ENCODE data around the gene ALCAM. TPM values are rescaled to one million over a fixed set of nuclear protein-coding genes. Genes with fewer than 3 reads are reported as not detected.

ALCAM gene
- total RNA-seq, 3 donors from 2014 or later = 8.7 to 11.1 (median 10.7) TPM

DNA sequence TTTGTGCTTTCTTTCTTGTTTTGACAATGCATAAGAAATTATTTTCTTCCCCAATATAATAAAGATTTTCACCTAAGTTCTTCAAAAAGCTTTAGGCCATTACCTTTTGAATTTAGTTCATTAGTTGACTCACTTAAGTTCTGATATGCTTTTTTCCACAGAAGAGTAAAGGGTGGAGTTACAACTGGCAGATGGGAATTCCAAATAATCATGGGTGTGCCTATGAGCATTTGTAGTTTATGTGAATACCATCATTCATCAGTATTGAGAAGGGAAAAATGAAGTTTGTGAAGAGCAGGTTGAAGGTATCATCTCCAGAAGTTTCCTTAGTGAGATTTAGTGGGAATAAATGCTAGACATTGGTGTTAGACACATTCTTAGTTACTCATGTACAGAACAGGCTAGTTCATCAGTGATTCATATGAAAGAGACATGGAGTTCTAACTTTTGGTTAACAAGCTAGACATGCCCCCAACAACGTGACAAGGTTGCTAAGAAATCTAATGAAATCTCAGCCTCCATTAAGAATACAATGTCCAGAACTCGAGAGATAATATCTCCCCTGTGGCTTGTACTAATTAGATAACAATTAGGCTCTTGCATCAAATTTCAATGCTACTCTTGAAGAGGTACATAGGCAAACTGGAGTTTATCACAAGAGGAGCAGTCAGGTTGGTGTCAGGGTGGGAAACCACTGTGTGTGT is 16.9 kb upstream of the ALCAM start:
- no peaks in the 10 kb centered on the region for H3K36me3 Mint-ChIP-seq (ENCODE audit: insufficient read depth)
- H3K9me3 Mint-ChIP-seq = no peaks in the 10 kb centered on the region
- DNase-seq (no peak), ATAC-seq (no peak)
- H3K4me1 Mint-ChIP-seq (ENCODE audit: low read depth) = peaks cover 8% of the 10 kb centered on the region
- peaks cover 36% of the 10 kb centered on the region for H3K27me3 Mint-ChIP-seq (ENCODE audit: low read depth)
- no peak overlapping the region for H3K4me3 Mint-ChIP-seq

DNA sequence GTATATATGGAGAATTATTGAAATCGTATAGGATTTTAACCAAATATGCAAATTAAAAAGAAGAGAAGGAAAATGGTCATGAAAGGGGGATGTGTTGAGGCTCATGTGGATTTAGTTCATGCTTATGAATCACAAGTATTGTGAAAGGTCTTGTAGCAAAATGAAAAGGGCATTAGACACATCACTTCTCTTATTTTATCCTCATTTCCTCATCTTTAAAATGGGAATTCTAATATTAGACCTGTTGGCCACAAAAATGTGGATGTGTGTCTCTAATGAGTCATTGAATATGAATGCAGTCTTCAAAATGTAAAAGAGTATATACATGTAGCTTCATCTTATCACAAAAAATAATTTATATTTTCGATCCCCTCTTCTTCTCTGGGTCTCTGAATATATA is 14.9 kb upstream of the ALCAM start:
- peaks cover 46% of the 10 kb centered on the region for H3K27me3 Mint-ChIP-seq (ENCODE audit: low read depth)
- ATAC-seq (no peak), DNase-seq (no peak)
- peaks cover 12% of the 10 kb centered on the region for H3K4me1 Mint-ChIP-seq (ENCODE audit: low read depth)
- H3K36me3 Mint-ChIP-seq (ENCODE audit: insufficient read depth) = no peaks in the 10 kb centered on the region
- no peaks in the 10 kb centered on the region for H3K9me3 Mint-ChIP-seq
- H3K4me3 Mint-ChIP-seq = no peak overlapping the region

DNA sequence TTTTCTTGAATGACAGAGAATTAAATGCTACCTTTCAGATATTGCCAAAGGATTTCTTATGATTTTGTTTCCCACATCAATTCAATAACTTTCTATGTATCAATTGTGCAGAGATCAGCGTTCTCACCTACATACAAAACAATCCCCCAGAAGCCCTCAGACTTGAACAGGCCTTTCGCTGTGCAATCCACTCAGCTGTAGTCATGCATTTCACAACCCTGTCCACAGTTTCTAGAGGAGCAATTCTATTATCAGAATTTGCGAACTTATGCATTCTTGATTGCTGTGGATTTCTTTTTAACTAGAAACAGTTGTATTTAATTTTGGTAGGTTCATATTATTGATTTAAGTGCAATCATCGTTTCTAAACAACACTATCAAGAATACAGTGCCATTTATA is 13.7 kb upstream of the ALCAM start:
- Mint-ChIP-seq H3K36me3 (ENCODE audit: insufficient read depth) (no peaks in the 10 kb centered on the region), H3K4me1 (ENCODE audit: low read depth) (peaks cover 12% of the 10 kb centered on the region), H3K4me3 (no peak overlapping the region), H3K9me3 (no peaks in the 10 kb centered on the region), H3K27me3 (ENCODE audit: low read depth) (peaks cover 51% of the 10 kb centered on the region)
- no peak for DNase-seq
- no peak for ATAC-seq

DNA sequence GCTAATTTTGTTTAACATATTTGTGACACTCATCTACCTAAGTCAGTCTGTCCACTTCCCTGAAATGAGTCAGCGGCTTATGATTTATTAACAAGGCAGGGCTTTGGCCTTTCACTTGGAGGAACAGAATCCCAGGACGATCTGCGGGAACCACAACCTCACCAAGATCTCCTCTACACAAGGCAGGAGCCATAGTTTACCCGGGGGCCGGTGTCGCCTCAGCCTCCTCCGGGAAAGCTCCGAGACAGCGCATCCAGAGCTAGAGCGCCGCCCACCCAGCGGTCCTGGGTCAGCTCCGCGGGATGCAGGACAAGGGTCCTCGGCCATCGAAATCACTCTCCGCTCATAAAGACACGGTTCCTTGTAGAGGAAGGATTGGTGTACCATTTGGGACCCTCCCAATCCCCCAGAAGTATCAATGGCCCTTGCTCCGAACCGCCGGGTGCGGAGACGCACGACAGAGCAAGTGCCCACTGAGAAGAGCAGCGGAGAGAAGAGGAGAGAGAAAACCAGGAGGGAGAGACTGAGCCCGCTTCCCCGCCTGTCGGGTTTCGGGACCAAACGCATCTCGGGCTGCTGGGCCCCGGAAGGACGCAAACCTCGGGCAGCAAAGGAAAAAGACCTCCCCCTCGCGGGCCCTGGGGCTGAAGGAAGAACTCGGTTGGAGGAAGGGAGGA is 13.1 kb upstream of the ALCAM start:
- Mint-ChIP-seq H3K9me3 (no peaks in the 10 kb centered on the region), H3K27me3 (ENCODE audit: low read depth) (peaks cover 55% of the 10 kb centered on the region), H3K36me3 (ENCODE audit: insufficient read depth) (no peaks in the 10 kb centered on the region), H3K4me1 (ENCODE audit: low read depth) (peaks cover 12% of the 10 kb centered on the region), H3K4me3 (no peak overlapping the region)
- ATAC-seq = no peak
- DNase-seq = no peak

DNA sequence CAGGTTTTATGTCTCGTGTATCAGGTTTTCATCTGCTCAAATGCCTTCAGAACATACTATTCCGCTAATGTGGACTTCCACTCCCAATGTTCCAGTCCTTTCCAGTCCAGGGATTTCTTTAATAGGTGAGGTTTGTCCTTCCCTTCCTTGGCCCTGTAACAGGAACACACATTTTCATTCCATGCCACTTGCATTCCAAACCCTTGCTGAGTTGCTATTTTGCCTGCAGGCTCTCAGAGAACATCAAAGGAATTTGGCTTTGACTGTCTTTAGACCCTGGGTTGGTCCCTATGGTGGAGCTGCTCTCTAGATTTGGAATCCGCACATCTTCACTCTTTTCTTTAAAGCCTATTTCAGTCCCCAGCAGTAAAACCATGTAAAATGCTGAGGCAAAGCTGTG is 12.3 kb upstream of the ALCAM start:
- ATAC-seq (no peak), DNase-seq (no peak)
- Mint-ChIP-seq H3K36me3 (ENCODE audit: insufficient read depth) (no peaks in the 10 kb centered on the region), H3K4me3 (no peak overlapping the region), H3K9me3 (no peaks in the 10 kb centered on the region), H3K27me3 (ENCODE audit: low read depth) (peaks cover 58% of the 10 kb centered on the region), H3K4me1 (ENCODE audit: low read depth) (peaks cover 12% of the 10 kb centered on the region)

DNA sequence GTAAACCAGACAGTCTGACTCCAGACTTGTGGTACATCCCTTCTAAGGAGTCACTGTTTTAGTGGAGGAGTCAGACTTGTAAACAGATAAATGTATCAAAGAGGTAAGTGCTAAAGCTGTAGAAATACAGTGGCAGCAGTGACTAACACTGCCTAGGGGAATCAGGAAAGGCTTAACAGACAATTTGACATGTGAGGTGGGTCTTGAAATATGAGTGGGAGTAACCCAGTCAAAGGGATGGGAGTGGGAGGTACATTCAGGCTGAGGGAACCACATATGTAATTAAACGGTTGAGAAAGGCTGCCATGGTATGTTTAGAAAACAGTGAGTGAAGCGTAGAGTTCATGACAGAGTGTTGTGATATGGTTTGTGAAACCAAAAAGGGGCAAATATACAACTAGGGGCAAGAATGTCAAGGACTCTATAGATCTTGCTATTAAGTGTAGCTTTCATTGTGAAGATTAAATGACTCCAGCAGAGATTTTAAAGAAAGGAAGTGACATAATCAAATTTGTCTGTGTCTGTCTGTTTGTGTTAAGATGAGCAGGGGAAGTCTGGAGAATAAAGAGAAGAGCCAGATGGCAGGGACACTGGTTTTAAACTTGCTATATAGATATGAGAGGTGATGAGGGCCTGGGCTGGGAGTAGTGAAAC is 11.2 kb upstream of the ALCAM start:
- peaks cover 58% of the 10 kb centered on the region for H3K27me3 Mint-ChIP-seq (ENCODE audit: low read depth)
- H3K4me3 Mint-ChIP-seq = no peak overlapping the region
- DNase-seq (no peak), ATAC-seq (peak; percentile 60 to 71)
- no peaks in the 10 kb centered on the region for H3K9me3 Mint-ChIP-seq
- H3K36me3 Mint-ChIP-seq (ENCODE audit: insufficient read depth) = no peaks in the 10 kb centered on the region
- H3K4me1 Mint-ChIP-seq (ENCODE audit: low read depth) = peaks cover 12% of the 10 kb centered on the region

DNA sequence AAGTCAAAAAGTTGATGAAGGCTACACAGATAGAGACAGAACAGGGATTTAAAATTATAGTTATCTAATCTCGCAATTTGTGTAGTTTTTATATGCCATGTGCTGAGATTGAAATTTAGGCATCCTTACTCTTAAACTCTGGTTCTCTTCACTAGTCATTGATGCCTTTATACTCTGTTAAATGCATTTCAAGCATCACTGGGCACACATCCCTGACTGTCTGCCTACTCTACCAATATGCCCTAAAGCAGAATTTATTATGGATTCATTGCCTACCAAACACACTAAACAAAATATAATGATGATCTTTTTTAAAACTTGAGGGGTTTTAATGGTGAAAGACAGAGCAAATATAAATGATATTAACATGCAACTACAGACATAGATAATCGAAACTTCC is 10.3 kb upstream of the ALCAM start:
- no peak for DNase-seq
- H3K4me1 Mint-ChIP-seq (ENCODE audit: low read depth) = peaks cover 12% of the 10 kb centered on the region
- H3K27me3 Mint-ChIP-seq (ENCODE audit: low read depth) = peaks cover 55% of the 10 kb centered on the region

DNA sequence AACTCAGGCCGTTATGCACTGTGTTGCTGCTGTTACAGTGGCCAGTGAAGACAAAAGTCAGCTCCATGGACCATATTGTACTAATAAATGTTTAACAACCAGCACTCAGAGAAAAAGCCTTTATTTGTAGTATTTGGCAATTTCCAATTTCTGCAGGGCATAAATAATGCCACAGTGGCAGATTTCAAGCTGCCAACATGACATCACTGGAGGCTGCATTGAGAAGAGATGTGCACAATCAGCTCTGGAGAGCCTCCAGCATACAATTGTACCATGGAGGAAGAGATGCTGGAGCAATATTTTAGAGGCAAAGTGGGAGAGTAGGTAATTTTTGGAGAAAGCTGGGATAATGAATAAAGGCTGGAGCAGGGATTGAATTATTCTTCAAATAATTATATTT is 9.7 kb upstream of the ALCAM start:
- H3K27me3 Mint-ChIP-seq (ENCODE audit: low read depth) = peaks cover 53% of the 10 kb centered on the region
- H3K9me3 Mint-ChIP-seq = no peaks in the 10 kb centered on the region
- DNase-seq (no peak), ATAC-seq (no peak)
- H3K4me3 Mint-ChIP-seq = no peak overlapping the region
- no peaks in the 10 kb centered on the region for H3K36me3 Mint-ChIP-seq (ENCODE audit: insufficient read depth)
- H3K4me1 Mint-ChIP-seq (ENCODE audit: low read depth) = peaks cover 12% of the 10 kb centered on the region

More for the DNA sequence above, 10.3 kb upstream of the ALCAM start:
- no peak overlapping the region for H3K4me3 Mint-ChIP-seq
- H3K9me3 Mint-ChIP-seq = no peaks in the 10 kb centered on the region
- H3K36me3 Mint-ChIP-seq (ENCODE audit: insufficient read depth) = no peaks in the 10 kb centered on the region
- ATAC-seq = no peak

DNA sequence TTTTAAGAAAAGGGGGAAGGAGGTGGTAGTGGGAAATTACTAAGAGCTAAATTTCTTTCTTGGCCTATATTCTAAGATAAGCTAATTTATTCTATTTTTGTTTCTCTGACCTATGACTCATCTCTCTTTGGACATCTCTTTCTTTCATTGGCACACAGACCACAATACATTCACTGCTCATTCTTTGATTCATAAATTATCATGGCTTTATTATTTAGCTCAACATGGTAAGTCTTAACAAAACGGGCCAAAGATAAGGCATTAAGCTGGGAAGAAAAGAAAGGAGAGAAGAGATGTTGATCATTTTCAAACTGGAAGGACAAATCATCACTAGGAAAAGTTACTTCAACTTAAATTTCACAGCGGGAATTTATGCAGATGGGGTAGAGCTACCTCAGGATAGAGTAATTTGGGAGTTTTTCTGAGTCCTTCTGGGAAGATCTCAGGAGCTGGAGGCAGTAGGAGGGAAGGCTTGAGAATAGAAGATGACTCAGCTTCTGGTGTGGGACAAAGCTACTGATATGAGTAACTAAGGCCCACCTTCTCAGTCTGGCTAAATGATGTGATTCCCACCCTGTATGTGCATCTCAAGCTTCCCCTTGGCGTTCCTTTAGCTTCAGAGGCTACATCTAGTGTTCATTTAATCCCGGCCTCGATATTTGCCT is 7.5 kb upstream of the ALCAM start:
- DNase-seq (no peak), ATAC-seq (no peak)
- Mint-ChIP-seq H3K4me3 (no peak overlapping the region), H3K4me1 (ENCODE audit: low read depth) (peaks cover 7% of the 10 kb centered on the region), H3K36me3 (ENCODE audit: insufficient read depth) (no peaks in the 10 kb centered on the region), H3K27me3 (ENCODE audit: low read depth) (peaks cover 36% of the 10 kb centered on the region), H3K9me3 (no peaks in the 10 kb centered on the region)

DNA sequence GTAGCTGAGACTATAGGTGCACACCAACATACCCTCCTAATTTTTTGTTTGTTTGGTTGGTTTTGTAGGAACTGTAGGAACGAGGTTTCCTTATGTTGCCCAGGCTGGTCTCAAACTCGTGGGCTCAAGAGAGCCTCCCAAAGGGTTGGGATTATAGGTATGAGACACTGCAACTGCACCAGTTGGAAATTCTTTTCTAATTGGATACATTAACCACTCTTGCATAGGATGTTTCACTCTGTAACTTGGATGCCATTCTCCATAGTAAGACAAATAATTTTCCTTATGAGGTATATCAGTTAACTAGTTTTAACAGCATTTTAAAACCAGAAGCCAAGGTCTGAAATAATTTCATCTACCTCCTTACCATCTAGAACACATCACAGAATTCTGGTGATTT is 6.7 kb upstream of the ALCAM start:
- Mint-ChIP-seq H3K9me3 (no peaks in the 10 kb centered on the region), H3K4me3 (no peak overlapping the region), H3K4me1 (ENCODE audit: low read depth) (peaks cover 5% of the 10 kb centered on the region), H3K27me3 (ENCODE audit: low read depth) (peaks cover 32% of the 10 kb centered on the region), H3K36me3 (ENCODE audit: insufficient read depth) (no peaks in the 10 kb centered on the region)
- ATAC-seq = no peak
- DNase-seq = no peak

DNA sequence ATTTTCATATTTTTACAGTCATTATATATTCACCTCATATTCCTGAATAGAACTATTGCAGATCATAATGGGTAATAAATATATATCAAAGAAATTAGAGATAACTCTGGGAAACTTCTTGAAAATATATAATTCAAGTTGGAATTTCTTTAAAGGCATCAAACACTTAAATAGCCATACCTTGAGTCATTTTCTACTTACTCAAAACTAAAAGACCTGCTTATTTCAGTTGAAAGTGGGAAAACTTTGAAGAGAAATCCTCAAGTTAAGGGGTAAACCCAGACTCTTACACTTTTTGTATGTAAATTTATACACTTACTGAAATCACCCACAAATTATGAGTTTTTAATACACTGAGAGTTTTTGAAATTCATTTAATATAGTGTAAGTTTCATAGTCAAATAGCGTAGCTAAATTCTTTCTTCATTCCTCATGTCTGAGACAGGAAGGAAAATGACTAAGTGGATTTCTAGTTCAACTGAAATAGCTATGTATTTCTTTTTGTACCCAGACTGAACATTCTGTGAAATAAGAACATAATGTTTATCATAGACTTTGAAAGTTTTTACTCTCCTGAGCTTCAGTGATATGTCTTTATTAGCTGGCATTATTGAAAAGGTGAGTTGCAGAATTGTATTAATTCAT is 4.6 kb upstream of the ALCAM start:
- ATAC-seq (no peak), DNase-seq (no peak)
- peaks cover 16% of the 10 kb centered on the region for H3K4me1 Mint-ChIP-seq (ENCODE audit: low read depth)
- no peak overlapping the region for H3K4me3 Mint-ChIP-seq
- H3K36me3 Mint-ChIP-seq (ENCODE audit: insufficient read depth) = no peaks in the 10 kb centered on the region
- H3K27me3 Mint-ChIP-seq (ENCODE audit: low read depth) = peaks cover 29% of the 10 kb centered on the region
- H3K9me3 Mint-ChIP-seq = no peaks in the 10 kb centered on the region

DNA sequence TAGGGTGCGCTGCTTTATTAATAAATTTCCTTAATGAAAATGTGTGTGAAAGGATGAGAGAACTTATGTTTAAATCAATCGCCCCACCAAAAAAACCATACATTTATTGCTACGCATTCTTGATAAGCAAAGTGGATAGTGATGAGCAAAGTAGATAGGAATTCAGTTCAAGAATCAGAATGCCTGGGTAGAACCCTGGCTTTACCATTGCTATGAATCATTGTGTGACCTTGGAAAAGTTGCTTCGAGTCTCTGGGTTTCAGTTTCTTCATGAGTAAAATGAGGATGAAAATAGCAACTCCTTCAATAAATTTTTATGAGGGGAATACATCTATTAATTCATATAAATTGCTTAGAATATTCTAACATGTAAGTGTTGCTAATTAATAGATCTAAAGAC is 2.6 kb upstream of the ALCAM start:
- no peak for DNase-seq
- peaks cover 17% of the 10 kb centered on the region for H3K27me3 Mint-ChIP-seq (ENCODE audit: low read depth)

DNA sequence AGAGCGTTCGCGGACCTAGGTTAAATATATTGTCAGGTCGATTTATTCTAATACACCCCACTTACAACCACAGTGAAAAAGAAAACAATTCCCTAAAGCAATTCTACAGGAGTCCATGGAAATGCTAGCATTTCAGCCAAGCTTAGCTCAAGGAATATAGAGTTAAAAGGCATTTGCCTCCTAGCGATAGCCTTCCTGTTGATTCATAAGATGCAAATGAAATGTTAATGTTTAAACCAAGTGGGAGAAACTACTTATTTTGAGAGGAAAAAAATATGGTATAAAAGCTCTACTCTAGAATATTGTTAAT is 1.7 kb upstream of the ALCAM start:
- Mint-ChIP-seq H3K4me3 (peak overlapping the region; percentile 90), H3K4me1 (ENCODE audit: low read depth) (peaks cover 34% of the 10 kb centered on the region), H3K9me3 (no peaks in the 10 kb centered on the region), H3K27me3 (ENCODE audit: low read depth) (peaks cover 15% of the 10 kb centered on the region), H3K36me3 (ENCODE audit: insufficient read depth) (no peaks in the 10 kb centered on the region)
- DNase-seq (no peak), ATAC-seq (no peak)

More for the DNA sequence above, 2.6 kb upstream of the ALCAM start:
- H3K36me3 Mint-ChIP-seq (ENCODE audit: insufficient read depth) = no peaks in the 10 kb centered on the region
- no peaks in the 10 kb centered on the region for H3K9me3 Mint-ChIP-seq
- no peak for ATAC-seq
- no peak overlapping the region for H3K4me3 Mint-ChIP-seq
- peaks cover 28% of the 10 kb centered on the region for H3K4me1 Mint-ChIP-seq (ENCODE audit: low read depth)

All from activated T-cell treated with anti-CD3 and anti-CD28 coated beads, Interleukin-2, amount 50 U/mL, for 4 hours (primary cell).